Kidney tubule cell (primary cell): Measurements from ENCODE around the gene SUN3.

Experiments used
- DNase-seq: peaks from one replicate; pipeline ENCODE4 v3.0.0-alpha.2; 2018; ENCODE audit warnings: low spot score

Gene SUN3, protein sequence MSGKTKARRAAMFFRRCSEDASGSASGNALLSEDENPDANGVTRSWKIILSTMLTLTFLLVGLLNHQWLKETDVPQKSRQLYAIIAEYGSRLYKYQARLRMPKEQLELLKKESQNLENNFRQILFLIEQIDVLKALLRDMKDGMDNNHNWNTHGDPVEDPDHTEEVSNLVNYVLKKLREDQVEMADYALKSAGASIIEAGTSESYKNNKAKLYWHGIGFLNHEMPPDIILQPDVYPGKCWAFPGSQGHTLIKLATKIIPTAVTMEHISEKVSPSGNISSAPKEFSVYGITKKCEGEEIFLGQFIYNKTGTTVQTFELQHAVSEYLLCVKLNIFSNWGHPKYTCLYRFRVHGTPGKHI

DNA sequence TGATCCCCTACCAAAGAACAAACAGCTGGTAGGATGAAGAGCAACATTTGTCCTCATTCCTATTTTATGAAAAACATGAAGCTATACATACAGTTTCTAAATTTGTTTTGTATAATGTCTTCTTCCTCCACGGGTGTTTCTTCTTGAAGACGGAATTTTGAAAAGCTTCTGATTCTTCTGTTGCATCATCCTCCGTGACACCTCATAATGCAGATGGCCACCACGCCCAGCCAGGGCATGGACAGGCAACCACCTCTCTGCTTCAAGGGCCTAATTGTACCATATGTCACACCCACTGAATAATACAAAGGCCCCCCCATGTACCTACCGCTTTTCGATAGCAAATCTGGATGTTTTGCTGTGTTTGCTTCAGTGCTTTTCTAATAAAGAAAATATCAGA is at the start of gene SUN3:
Gene SUN3, minus strand, starts transcription at position 170 of the 400 bp plus-strand sequence. Its CDS starts 169 bp downstream, at position 1.
- no peak for DNase-seq

- no peak for DNase-seq
Observed at GRCh38 chr7:48078470-48078869, 49.6 kb upstream of the SUN3 start.

- no peak for DNase-seq
Observed at GRCh38 chr7:48077423-48077822, 48.5 kb upstream of the SUN3 start.

DNA sequence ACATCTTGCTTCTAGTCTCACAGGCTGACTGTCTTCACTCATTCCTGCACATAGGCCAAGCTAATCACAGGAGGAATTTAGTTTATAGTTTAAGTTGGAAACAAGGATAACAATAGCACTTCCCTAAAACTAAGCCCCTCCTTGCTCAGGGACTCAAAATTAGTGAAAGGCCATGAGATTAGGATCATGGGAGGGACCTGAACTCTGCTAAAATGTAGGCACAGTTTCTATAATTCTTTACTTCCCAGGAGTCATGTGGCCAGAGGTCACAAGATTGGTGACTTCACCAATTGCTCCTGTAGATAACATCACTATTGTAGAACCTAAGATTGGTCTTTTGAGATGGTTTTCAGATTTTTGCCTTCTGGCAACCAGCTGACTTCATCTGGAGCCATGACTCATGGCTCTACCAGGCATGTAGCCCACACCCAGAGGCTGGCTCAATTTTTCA is 45.3 kb upstream of the SUN3 start:
- DNase-seq, result no peak

DNA sequence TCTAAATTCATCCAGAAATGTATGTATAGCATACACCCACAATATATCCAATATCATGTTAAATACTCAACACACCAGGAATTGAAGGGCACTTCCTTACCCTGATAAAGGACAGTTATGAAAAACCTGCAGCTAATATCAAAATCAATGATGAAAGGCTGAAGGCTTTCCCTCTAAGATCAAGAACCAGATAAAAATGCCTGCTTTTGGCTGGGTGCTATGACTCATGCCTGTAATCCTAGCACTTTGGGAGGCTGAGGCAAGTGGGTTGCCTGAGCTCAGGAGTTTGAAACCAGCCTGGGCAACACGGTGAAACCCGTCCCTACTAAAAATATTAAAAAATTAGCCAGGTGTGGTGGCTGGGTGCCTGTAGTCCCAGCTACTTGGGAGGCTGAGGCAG is 38.6 kb upstream of the SUN3 start:
- no peak for DNase-seq

DNA sequence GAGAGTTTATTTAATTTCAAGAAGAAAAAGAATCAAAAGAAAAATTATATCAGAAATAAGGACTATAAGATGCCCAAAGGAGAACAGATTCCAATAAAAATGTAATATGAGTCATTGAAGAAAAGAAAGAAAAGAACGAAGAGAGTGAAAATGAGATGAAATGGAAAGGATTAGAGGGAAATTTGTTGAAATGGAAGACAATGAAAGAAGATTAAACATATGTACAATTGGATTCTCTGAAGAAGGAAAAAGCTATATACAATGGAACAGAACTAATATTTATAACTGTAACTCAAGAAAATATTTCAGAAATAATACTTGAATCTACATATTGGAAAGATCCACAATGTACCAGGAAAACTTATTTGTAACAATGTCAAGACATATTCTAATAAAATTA is 35.1 kb upstream of the SUN3 start:
- no peak for DNase-seq

DNA sequence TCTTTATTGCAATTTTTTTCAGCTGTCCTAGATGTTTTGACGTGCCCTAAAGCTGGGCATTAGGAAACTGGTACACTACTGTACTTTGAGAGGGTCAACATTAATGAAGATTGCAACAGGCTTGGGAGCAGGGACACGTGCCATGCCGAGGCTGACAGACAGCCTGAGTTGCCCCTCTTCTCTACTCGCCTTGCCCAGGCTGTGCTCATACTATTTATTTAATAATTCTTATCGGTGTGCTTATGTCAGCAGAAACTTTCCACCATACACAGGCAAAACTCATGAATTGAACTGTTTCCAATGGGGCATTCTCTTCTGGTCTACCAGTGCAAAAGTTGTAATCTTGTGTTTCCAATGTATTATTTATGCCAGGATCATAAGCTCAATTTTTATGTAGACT is 30.8 kb upstream of the SUN3 start:
- DNase-seq, result no peak

DNA sequence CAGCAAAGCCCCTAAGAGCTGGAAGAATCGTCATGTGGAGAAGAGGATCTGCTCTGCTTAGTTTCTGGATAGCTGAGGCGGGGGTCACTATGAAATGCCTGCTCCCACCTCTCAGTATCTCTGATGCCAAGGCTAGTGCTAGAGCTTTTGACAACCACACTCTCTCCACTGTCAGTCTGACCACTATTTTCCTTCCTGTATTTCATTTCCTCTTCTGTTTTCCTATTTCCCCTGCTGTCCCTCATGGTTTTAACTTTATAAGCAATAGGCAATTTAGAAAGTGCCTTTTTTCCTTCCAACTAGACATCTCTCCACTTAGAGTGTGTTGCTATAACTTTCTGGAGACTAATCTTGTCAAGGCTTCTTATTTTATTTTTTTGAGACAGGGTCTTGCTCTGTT is 30.1 kb upstream of the SUN3 start:
- DNase-seq, result no peak

GRCh38 chr7:48053736-48054135 is 24.8 kb upstream of the SUN3 start:
- no peak for DNase-seq

DNA sequence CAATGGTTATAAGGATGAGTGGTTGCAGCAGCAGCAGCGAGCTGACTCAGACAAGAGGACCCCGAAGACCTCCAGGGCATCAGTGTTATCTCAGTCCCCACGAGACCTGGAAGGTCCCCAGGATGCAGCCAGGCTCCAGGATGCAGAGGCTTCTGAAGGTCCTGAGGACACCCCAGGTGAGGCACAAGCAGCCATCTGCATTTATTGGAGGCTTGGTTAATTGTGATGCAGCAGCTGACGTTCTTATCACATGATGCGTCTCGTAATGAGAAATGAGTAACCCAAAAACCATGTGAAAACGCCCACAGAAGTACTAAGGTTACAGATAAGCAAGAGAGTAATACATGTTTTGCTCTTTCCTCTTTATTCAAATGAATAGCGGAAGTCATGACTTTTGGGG is 23.8 kb upstream of the SUN3 start:
- DNase-seq, result peak; percentile 70

DNA sequence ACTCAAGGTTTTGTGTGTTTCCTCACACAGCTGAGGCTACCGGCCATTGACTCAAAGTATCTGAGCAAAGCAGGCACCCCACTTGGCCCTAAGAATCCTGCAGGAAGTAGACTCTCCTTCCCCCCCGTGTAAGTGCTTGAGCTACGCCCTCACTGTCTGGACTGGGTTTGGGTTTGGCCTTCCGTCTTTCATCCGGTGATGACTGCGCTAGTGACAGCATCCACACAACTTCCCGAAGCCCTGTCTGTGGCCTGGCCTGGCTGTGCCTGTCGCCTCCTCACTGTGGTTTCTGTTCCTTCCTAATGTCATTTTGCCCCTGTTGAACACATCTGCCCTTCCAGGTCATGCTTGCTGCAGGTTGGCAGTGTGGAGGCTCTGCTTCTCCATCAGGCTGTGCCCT is 20.9 kb upstream of the SUN3 start:
- no peak for DNase-seq

- DNase-seq, result peak; percentile 43
Observed at GRCh38 chr7:48048113-48048512, 19.2 kb upstream of the SUN3 start.

- no peak for DNase-seq
Observed at GRCh38 chr7:48046458-48046857, 17.6 kb upstream of the SUN3 start.

- DNase-seq, result no peak
Observed at GRCh38 chr7:48045195-48045765, 16.4 kb upstream of the SUN3 start.

DNA sequence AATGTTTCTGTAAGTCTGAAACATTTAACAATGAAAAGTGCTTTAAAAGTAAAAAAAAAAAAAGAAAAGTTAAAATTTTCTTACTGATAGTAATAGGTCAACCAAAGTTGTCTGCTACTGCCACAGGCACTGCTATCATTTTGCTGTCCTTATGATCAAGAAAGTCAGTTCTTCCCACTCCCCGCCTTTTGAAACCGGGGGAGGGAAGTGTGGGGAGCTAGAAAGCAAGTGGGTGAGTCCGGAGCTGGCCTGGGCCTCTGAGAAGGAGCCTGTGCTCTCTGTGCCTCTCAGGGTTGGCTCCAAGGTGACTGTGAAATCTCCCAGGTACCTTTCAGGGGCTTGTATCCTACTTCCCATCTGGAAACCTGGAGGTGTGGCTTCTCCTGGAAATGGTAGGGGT is 13.7 kb upstream of the SUN3 start:
- no peak for DNase-seq

GRCh38 chr7:48042216-48042615 is 13.3 kb upstream of the SUN3 start:
- DNase-seq, result no peak

DNA sequence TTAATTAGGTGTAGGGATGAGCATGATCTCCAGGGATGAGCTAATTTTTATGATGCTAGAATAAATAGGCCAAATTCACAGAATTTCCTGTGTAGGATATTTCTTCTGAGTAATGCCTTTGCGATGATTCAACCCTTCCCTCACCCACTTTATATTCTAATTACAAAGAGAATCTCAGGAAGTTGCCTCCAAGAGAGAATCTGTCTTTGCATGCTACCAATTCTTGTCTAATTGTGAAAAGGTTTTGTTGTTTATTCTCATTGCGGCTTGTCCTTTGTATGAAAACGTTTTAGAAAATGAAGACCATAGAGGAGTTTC is 12.7 kb upstream of the SUN3 start:
- peak; percentile 61 for DNase-seq

GRCh38 chr7:48040944-48041652 is 12.2 kb upstream of the SUN3 start:
- DNase-seq, result peak; percentile 34

- no peak for DNase-seq
Observed at GRCh38 chr7:48038815-48039506, 10.1 kb upstream of the SUN3 start.

DNA sequence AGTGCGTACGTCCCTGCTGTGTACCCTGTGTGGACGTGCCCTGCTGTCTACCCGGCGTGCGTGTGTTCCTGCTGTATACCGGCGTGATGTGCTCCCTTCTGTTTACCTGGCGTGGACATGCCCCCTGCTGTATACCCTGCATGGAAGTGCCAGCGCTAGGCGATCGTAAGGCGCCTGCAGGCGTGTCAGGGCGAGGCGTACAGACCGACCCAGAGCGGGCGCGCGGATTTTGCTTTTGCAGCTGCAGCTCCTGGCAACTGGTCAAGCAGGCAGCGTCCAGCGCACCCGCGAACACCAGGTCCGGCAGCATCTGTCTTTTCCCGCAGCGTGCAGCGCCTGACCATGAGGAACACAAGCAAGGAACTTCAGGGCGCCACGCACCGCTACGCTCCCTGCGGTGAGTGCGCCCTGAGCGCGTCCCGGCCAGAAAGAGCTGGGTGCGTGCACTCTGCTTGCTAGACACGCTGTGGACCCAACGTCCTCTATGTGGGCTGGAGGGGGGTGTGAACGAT is 7.1 kb upstream of the SUN3 start:
- DNase-seq, result peak; percentile 30

DNA sequence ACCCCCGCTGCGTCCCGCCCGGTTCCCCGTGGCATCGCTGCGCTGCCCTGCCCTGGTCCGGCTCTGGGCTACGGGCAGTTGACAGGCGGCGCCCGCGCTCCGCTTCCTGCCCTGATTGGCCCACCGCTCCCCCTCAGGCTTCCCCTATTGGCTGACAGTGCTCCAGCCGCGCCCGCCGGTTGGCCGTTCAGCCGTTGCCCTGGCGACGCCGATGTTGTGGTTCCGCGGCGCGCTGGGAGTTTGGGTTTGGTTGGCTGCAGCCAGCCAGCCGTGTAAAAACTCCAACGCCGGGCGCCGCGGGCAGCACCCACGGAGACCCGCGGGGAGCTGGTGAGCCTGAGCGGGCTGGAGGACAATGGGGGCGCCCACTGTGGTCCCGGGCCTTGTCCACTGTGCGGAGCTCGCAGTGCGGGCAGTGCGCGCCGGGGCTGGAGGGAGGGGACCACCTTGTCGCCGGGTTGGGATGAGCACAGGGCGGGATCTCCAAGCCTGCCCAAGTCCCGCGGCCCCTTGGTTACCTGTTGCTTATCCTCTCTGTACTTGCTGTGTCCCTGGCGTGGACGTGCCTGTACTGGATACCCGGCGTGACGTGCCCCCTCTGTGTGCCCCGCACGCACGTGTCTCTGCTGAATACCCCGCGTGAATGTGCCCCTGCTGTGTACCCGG is 6.5 kb upstream of the SUN3 start, which contains the start of gene C7orf57:
Gene C7orf57, plus strand, starts transcription at position 243 of the 666 bp plus-strand sequence. CDS start 766 bp downstream, outside the sequence.
- peak; percentile 90 for DNase-seq

DNA sequence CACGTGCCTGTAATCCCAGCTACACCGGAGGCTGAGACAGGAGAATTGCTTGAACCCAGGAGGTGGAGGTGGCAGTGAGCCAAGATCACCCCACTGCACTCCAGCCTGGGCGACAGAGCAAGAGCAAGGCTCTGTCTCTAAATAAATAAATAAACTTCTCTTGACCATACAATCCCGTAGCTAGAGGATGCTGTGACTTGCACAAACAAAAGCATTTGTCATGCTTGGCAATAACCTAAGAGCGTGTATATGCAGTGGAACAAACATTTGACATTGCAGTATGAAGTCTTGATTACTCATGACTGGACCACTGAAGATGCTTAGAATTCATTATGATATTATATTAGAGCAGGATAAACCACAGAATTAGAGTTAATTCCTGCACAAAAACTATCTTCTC is 5.0 kb upstream of the SUN3 start:
- no peak for DNase-seq
